ENCODE measurements around the gene HARS1. TPM values are rescaled to one million over a fixed set of nuclear protein-coding genes. Genes with fewer than 3 reads are reported as not detected.
A peak's percentile ranks its signal among the peaks of the same experiment; 100 is the strongest.

HARS1 gene
- total and polyA plus RNA-seq, 2 of the 13 experiments (the other 11 are each of a cell fraction or from before 2014, with no cell fraction given): 36.9 to 66.2 TPM

- TF ChIP-seq, protein P1, sequence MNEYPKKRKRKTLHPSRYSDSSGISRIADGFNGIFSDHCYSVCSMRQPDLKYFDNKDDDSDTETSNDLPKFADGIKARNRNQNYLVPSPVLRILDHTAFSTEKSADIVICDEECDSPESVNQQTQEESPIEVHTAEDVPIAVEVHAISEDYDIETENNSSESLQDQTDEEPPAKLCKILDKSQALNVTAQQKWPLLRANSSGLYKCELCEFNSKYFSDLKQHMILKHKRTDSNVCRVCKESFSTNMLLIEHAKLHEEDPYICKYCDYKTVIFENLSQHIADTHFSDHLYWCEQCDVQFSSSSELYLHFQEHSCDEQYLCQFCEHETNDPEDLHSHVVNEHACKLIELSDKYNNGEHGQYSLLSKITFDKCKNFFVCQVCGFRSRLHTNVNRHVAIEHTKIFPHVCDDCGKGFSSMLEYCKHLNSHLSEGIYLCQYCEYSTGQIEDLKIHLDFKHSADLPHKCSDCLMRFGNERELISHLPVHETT (CRISPR knock-in tag; conservative IDR thresholded peaks at IDR 0.05): 0 out of 2 replicates have a peak, but pooled peaks have one; percentile 36
- TF ChIP-seq ZNF383 (CRISPR knock-in tag; IDR thresholded peaks at IDR 0.05; ENCODE audit: borderline replicate concordance): peak; percentile 58; the same call in 1 of the 2 replicates
- no peak for TF ChIP-seq MYNN (CRISPR knock-in tag; IDR thresholded peaks at IDR 0.05; ENCODE audit: low read depth)
- no peak for TF ChIP-seq ZNF660 (CRISPR knock-in tag; IDR thresholded peaks at IDR 0.05; ENCODE audit: borderline replicate concordance, low read depth)
- no peak for TF ChIP-seq ISX (CRISPR knock-in tag; conservative IDR thresholded peaks at IDR 0.05)
- TF ChIP-seq CSRNP1 (CRISPR knock-in tag; IDR thresholded peaks at IDR 0.05): peak; percentile 21
- no peak for TF ChIP-seq HNF1A (IDR thresholded peaks at IDR 0.05; ENCODE audit: low read depth)
- peak; percentile 61 for TF ChIP-seq HNF1A (CRISPR knock-in tag; IDR thresholded peaks at IDR 0.05; ENCODE audit: borderline replicate concordance)
- TF ChIP-seq NFE2L1 (CRISPR knock-in tag; IDR thresholded peaks at IDR 0.05; ENCODE audit: borderline replicate concordance): no peak
- TF ChIP-seq ZNF652 (CRISPR knock-in tag; IDR thresholded peaks at IDR 0.05; ENCODE audit: borderline replicate concordance, low read depth): no peak; the same call in 1 of the 2 replicates
- no peak for TF ChIP-seq TEAD2 (CRISPR knock-in tag; IDR thresholded peaks at IDR 0.05)
- TF ChIP-seq RAD51 (IDR thresholded peaks at IDR 0.05; ENCODE audit: borderline replicate concordance): no peak
- no peak for TF ChIP-seq ZNF496 (CRISPR knock-in tag; IDR thresholded peaks at IDR 0.05; ENCODE audit: insufficient replicate concordance)
- TF ChIP-seq, protein P2, sequence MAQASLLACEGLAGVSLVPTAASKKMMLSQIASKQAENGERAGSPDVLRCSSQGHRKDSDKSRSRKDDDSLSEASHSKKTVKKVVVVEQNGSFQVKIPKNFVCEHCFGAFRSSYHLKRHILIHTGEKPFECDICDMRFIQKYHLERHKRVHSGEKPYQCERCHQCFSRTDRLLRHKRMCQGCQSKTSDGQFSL (CRISPR knock-in tag; IDR thresholded peaks at IDR 0.05): no peak
- TF ChIP-seq SRF (IDR thresholded peaks at IDR 0.05; ENCODE audit: low read depth, low read length): no peak
- no peak for TF ChIP-seq ZNF83 (CRISPR knock-in tag; IDR thresholded peaks at IDR 0.05; ENCODE audit: borderline replicate concordance)
- TF ChIP-seq PCBP2 (optimal IDR thresholded peaks at IDR 0.05; ENCODE audit: low read depth, low read length, poor library complexity, severe bottlenecking): no peak
- TF ChIP-seq ZBTB42 (CRISPR knock-in tag; IDR thresholded peaks at IDR 0.05): 0 out of 2 replicates have a peak, but pooled peaks have one; percentile 46
- TF ChIP-seq ZGPAT (CRISPR knock-in tag; IDR thresholded peaks at IDR 0.05): peak; percentile 62; the same call in 1 of the 2 replicates
- no peak for TF ChIP-seq HMG20B (CRISPR knock-in tag; conservative IDR thresholded peaks at IDR 0.05)
These were observed 26.6 kb downstream of the HARS1 start, which contains the start of gene WDR55 (continued) for GRCh38 chr5:140664359-140665119.
